ENCODE measurements around the gene C16orf96. TPM values are rescaled to one million over a fixed set of nuclear protein-coding genes. Genes with fewer than 3 reads are reported as not detected.

Gene C16orf96
- total and polyA plus RNA-seq, 2 of the 13 experiments (the other 11 are each of a cell fraction or from before 2014, with no cell fraction given), result 0.03 TPM; not detected in 1

GRCh38 chr16:4570086-4570485 is 13.9 kb downstream of the C16orf96 start:
- peaks cover 17% of the 10 kb centered on the region for H3K4me1 ChIP-seq (ENCODE audit: insufficient read depth, low read length)
- H2AFZ ChIP-seq (ENCODE audit: low read length), result no peak overlapping the region
- WGBS (ENCODE audit: low lambda C conversion rate), result 28% methylated on average over 6 of the region's 6 CpGs
- TF ChIP-seq CEBPG (CRISPR knock-in tag; IDR thresholded peaks at IDR 0.05) (no peak), ZSCAN21 (CRISPR knock-in tag; IDR thresholded peaks at IDR 0.05; ENCODE audit: borderline replicate concordance) (no peak), ZNF30 (CRISPR knock-in tag; IDR thresholded peaks at IDR 0.05) (no peak), ZNF121 (CRISPR knock-in tag; IDR thresholded peaks at IDR 0.05) (0 out of 2 replicates have a peak, but pooled peaks have one; percentile 56)
- H3K27me3 ChIP-seq (ENCODE audit: control insufficient read depth in 1 of 2, insufficient read depth in 2 of 2, low read length in 2 of 2), result peaks cover 0 to 10% of the 10 kb centered on the region in 2 experiments; a peak in 1 of 5 replicates
- intact Hi-C loops (cut with micrococcal nuclease; ENCODE audit: unreplicated experiment), result no loop called here
- DNase-seq (ENCODE audit: low spot score) (no peak), FAIRE-seq (no peak), ATAC-seq (peak; percentile 50; the same call in 1 of the 3 replicates)
- in situ Hi-C loops (cut with HindIII; ENCODE audit: extremely low pct_ligation_motif_present, low pct_unique_long_range_greater_than_20kb), result no loop called here
- H3K27ac ChIP-seq (ENCODE audit: extremely low read length, insufficient read depth, low read length), result no peak overlapping the region
- no peaks in the 10 kb centered on the region for H4K20me1 ChIP-seq (ENCODE audit: insufficient read depth, low read length)
- peak overlapping the region; percentile 58 for H3K4me2 ChIP-seq (ENCODE audit: low read depth, low read length)
- BruUV-seq (replicated peaks), result no TSS peak
- CTCF ChIA-PET (ENCODE audit: low intra/inter-chr PET ratio, low total read pairs), result no interaction called here
- H3K36me3 ChIP-seq (replicated peaks in 1 of 2; ENCODE audit: control insufficient read depth in 1 of 2, insufficient read depth in 2 of 2, low read length in 2 of 2), result no peaks in the 10 kb centered on the region
- H3K9me3 ChIP-seq (ENCODE audit: low read length), result no peaks in the 10 kb centered on the region
- H3K4me3 ChIP-seq (replicated peaks in 1 of 3; ENCODE audit: insufficient read depth in 1 of 3, low read depth in 2 of 3, low read length in 3 of 3), result peak overlapping the region in 2 of 3 experiments; percentile 30 to 48; a peak in 3 of 6 replicates
- POLR2A ChIA-PET, result interaction anchor here (1.3 kb wide), 1 partner anchor 32 kb away, joined by 3 read pairs; the partner anchor contains the start of gene CDIP1
- no peaks in the 10 kb centered on the region for H3K79me2 ChIP-seq (ENCODE audit: insufficient read depth, low read length)
- peak overlapping the region; percentile 43; the same call in 1 of the 2 replicates for H3K9ac ChIP-seq (ENCODE audit: insufficient read depth, low read depth, low read length)

GRCh38 chr16:4570688-4571321 is 14.7 kb downstream of the C16orf96 start:
- in situ Hi-C loops (cut with HindIII; ENCODE audit: extremely low pct_ligation_motif_present, low pct_unique_long_range_greater_than_20kb) (no loop called here), intact Hi-C loops (cut with micrococcal nuclease; ENCODE audit: unreplicated experiment) (no loop called here)
- POLR2A ChIA-PET, result interaction anchor here (1.3 kb wide), 1 partner anchor 32 kb away, joined by 3 read pairs; the partner anchor contains the start of gene CDIP1
- H3K9ac ChIP-seq (ENCODE audit: insufficient read depth, low read depth, low read length), result no peak overlapping the region
- H3K27ac ChIP-seq (ENCODE audit: extremely low read length, insufficient read depth, low read length), result no peak overlapping the region
- H3K4me2 ChIP-seq (ENCODE audit: low read depth, low read length), result peak overlapping the region; percentile 58
- DNase-seq (ENCODE audit: low spot score) (no peak), ATAC-seq (no peak), FAIRE-seq (no peak)
- H3K36me3 ChIP-seq (replicated peaks in 1 of 2; ENCODE audit: control insufficient read depth in 1 of 2, insufficient read depth in 2 of 2, low read length in 2 of 2), result no peaks in the 10 kb centered on the region
- no peaks in the 10 kb centered on the region for H3K79me2 ChIP-seq (ENCODE audit: insufficient read depth, low read length)
- H3K27me3 ChIP-seq (ENCODE audit: control insufficient read depth in 1 of 2, insufficient read depth in 2 of 2, low read length in 2 of 2), result peaks cover 0 to 6% of the 10 kb centered on the region in 2 experiments; a peak in 1 of 5 replicates
- CTCF ChIA-PET (ENCODE audit: low intra/inter-chr PET ratio, low total read pairs), result no interaction called here
- H3K4me1 ChIP-seq (ENCODE audit: insufficient read depth, low read length), result peaks cover 17% of the 10 kb centered on the region
- no peaks in the 10 kb centered on the region for H3K9me3 ChIP-seq (ENCODE audit: low read length)
- BruUV-seq (replicated peaks), result no TSS peak
- H2AFZ ChIP-seq (ENCODE audit: low read length), result no peak overlapping the region
- H4K20me1 ChIP-seq (ENCODE audit: insufficient read depth, low read length), result no peaks in the 10 kb centered on the region
- 46% methylated on average over 15 of the region's 15 CpGs for whole genome bisulfite sequencing (ENCODE audit: low lambda C conversion rate)
- no peak overlapping the region for H3K4me3 ChIP-seq (replicated peaks in 1 of 3; ENCODE audit: insufficient read depth in 1 of 3, low read depth in 2 of 3, low read length in 3 of 3)
- TF ChIP-seq ZNF382 (CRISPR knock-in tag; IDR thresholded peaks at IDR 0.05; ENCODE audit: borderline replicate concordance) (no peak), SRSF4 (IDR thresholded peaks at IDR 0.05; ENCODE audit: low read depth, low read length, poor library complexity, severe bottlenecking) (no peak), ZNF777 (CRISPR knock-in tag; IDR thresholded peaks at IDR 0.05) (no peak), ZMYM4 (CRISPR knock-in tag; IDR thresholded peaks at IDR 0.05) (no peak), KLF6 (CRISPR knock-in tag; IDR thresholded peaks at IDR 0.05) (no peak), HMGA1 (CRISPR knock-in tag; conservative IDR thresholded peaks at IDR 0.05) (no peak), WIZ (CRISPR knock-in tag; IDR thresholded peaks at IDR 0.05) (no peak), HHEX (CRISPR knock-in tag; IDR thresholded peaks at IDR 0.05) (no peak), TP53 (CRISPR knock-in tag; conservative IDR thresholded peaks at IDR 0.05) (no peak), ZNF562 (CRISPR knock-in tag; IDR thresholded peaks at IDR 0.05; ENCODE audit: borderline replicate concordance) (no peak), ADNP (CRISPR knock-in tag; IDR thresholded peaks at IDR 0.05) (no peak), YY1 (IDR thresholded peaks at IDR 0.05; ENCODE audit: insufficient read depth, insufficient replicate concordance, low read depth, low read length) (no peak), FOXO1 (CRISPR knock-in tag; IDR thresholded peaks at IDR 0.05) (no peak), TBX3 (IDR thresholded peaks at IDR 0.05; ENCODE audit: borderline replicate concordance) (no peak), SOX13 (IDR thresholded peaks at IDR 0.05) (no peak), SOX13 (CRISPR knock-in tag; conservative IDR thresholded peaks at IDR 0.05 in 1 of 2, IDR thresholded peaks at IDR 0.05 in 1 of 2) (no peak), TGIF2 (CRISPR knock-in tag; IDR thresholded peaks at IDR 0.05) (no peak), SRSF9 (IDR thresholded peaks at IDR 0.05; ENCODE audit: borderline replicate concordance, insufficient read depth, low read depth, low read length, poor library complexity, severe bottlenecking) (no peak)

All from HepG2 (cell line).